Keratinocyte (primary cell): ENCODE results near the gene RACGAP1. TPM values are rescaled to one million over a fixed set of nuclear protein-coding genes. Genes with fewer than 3 reads are reported as not detected.

Experiments used
- DNase-seq: peaks from one replicate; pipeline ENCODE4 v3.0.0-alpha.2; 2011; ENCODE audit warnings: low read depth, missing footprints, low spot score
- FAIRE-seq: peaks from 2 replicates; lab custom pipeline; 2011; peaks lifted over from hg19 to GRCh38; lab: Jason Lieb, UNC
- H2AFZ ChIP-seq: 2 replicates; pipeline ENCODE4 v1.6.0; 2012; ENCODE audit warnings: low read length, control low read depth, inconsistent platforms; ENCODE audit not compliant: control insufficient read depth
- H3K27ac ChIP-seq: 2 replicates; pipeline ENCODE4 v1.5.1; 2011; ENCODE audit warnings: low read length; ENCODE audit not compliant: control insufficient read depth, insufficient read depth
- H3K27me3 ChIP-seq: 3 replicates; pipeline ENCODE4 v1.6.0; 2011; ENCODE audit warnings: low read length; ENCODE audit not compliant: control insufficient read depth, insufficient read depth; ENCODE audit errors: extremely low read depth
- H3K36me3 ChIP-seq, 2 experiments: 2 replicates in 1 of 2; 3 replicates in 1 of 2; pipeline ENCODE4 v1.5.1; 2011; ENCODE audit warnings: low read length in 2 of 2, mild to moderate bottlenecking in 1 of 2; ENCODE audit not compliant: control insufficient read depth in 2 of 2, insufficient read depth in 2 of 2; ENCODE audit errors: extremely low read depth in 1 of 2
- H3K4me1 ChIP-seq: 3 replicates; pipeline ENCODE4 v1.5.1; 2011; ENCODE audit warnings: low read length; ENCODE audit not compliant: control insufficient read depth, insufficient read depth; ENCODE audit errors: extremely low read depth
- H3K4me2 ChIP-seq: 3 replicates; pipeline ENCODE4 v1.6.0; 2011; ENCODE audit warnings: low read depth, low read length; ENCODE audit not compliant: control insufficient read depth, insufficient read depth; ENCODE audit errors: extremely low read depth
- H3K4me3 ChIP-seq, 3 experiments: fragments of 200-600 bp in 1 of 3; sonication (generic) in 1 of 3; 2 replicates in 2 of 3; 3 replicates in 1 of 3; pipeline ENCODE4 v1.5.1; 2011 to 2016; ENCODE audit warnings: low read length in 3 of 3, mild to moderate bottlenecking in 3 of 3, control low read depth in 2 of 3, inconsistent platforms in 1 of 3, low read depth in 1 of 3, mixed read lengths in 1 of 3, mixed run types in 1 of 3, moderate library complexity in 1 of 3; ENCODE audit not compliant: control insufficient read depth in 2 of 3, insufficient read depth in 2 of 3; ENCODE audit errors: extremely low read depth in 1 of 3
- H3K79me2 ChIP-seq: 2 replicates; pipeline ENCODE4 v1.6.0; 2012; ENCODE audit warnings: low read length; ENCODE audit not compliant: control insufficient read depth, insufficient read depth
- H3K9ac ChIP-seq: 3 replicates; pipeline ENCODE4 v1.6.0; 2011; ENCODE audit warnings: low read length; ENCODE audit not compliant: control insufficient read depth, insufficient read depth; ENCODE audit errors: extremely low read depth
- H3K9me1 ChIP-seq: 3 replicates; pipeline ENCODE4 v1.6.0; 2011; ENCODE audit warnings: low read length; ENCODE audit not compliant: control insufficient read depth, insufficient read depth; ENCODE audit errors: extremely low read depth
- H3K9me3 ChIP-seq: 2 replicates; pipeline ENCODE4 v1.5.1; 2012; ENCODE audit warnings: low read depth, low read length; ENCODE audit not compliant: control insufficient read depth
- H4K20me1 ChIP-seq: 3 replicates; pipeline ENCODE4 v1.6.0; 2011; ENCODE audit warnings: low read length; ENCODE audit not compliant: control insufficient read depth, insufficient read depth; ENCODE audit errors: extremely low read depth
- EZH2 ChIP-seq: IDR thresholded peaks from one replicate; pipeline ENCODE4 v1.6.1; 2012; ENCODE audit warnings: inconsistent platforms, mild to moderate bottlenecking, low read length, moderate library complexity
- dilution Hi-C: fragments of 300-500 bp; cut with MboI; formaldehyde crosslinking; loops from one replicate; pipeline ENCODE4 v1.7.0; 2020; ENCODE audit warnings: low sequenced_read_pairs; ENCODE audit not compliant: extremely low pct_ligation_motif_present
- polyA plus RNA-seq, 5 experiments: library from polyadenylated mRNA; depleted of rRNA in 3 of 5; stranded (reverse) in 3 of 5; stranded (forward) in 1 of 5; unstranded in 1 of 5; fragments of >200 nt; gene quantifications; 1 replicate in 1 of 5; 2 replicates in 3 of 5; 3 replicates in 1 of 5; pipeline versions ENCODE4 v1.2.1 to v1.2.3, GENCODE V29; 2011 to 2012; ENCODE audit warnings: missing spikeins in 2 of 5, low read depth in 1 of 5, low replicate concordance in 1 of 5
- TF ChIP-seq, protein P1 (sequence below), 3 experiments: IDR thresholded peaks in 1 of 3; conservative IDR thresholded peaks in 1 of 3; optimal IDR thresholded peaks in 1 of 3; 2 replicates in 2 of 3; 3 replicates in 1 of 3; pipeline versions ENCODE3 to v1.5.1; 2011; ENCODE audit warnings: low read length in 3 of 3, mild to moderate bottlenecking in 3 of 3, moderate library complexity in 2 of 3, control low read depth in 1 of 3, inconsistent platforms in 1 of 3; ENCODE audit not compliant: insufficient read depth in 2 of 3; ENCODE audit errors: extremely low read depth in 1 of 3

Gene RACGAP1
- polyA plus RNA-seq, 1 donor (not counting 4 experiments of a cell fraction or from before 2014, with no cell fraction given), result 57.1 TPM

DNA sequence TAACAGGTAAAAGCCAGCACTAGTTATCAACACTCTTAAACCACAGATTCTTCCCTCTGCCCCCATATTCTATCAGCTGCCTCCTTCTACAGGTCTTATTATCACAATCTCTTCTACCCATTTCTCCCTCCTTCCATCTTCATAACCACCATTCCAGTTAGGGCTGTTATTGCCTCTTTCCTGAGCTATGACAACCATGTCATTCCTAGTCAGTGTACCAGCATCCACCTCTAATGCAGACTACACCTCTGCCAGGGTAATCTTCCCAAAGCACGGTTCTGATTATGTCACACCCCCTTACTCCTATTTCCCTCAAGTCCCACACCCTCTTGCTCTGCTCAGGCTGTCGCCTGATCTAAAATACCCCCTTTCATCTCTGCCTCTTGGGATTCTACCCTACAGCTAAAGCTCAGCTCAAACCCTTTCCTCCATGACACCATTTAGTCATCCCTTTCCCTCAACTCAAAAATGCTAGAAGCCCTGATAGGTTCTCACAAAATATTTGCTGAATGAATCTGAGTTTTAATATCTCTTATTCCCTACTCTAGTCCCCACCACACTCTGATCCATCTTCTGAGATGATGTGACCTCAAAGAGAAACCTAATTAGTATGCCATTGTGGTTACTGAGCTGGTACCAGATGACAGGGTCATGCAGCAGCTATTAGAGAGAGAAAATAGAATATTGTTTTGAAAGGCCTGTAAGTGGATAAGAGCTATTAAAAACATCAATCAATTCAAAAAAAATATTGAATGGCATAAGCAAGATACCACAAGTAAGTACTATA lies 11.7 kb downstream of the RACGAP1 start:
- Histone ChIP-seq H3K36me3 (peaks cover 0 to 26% of the 10 kb centered on the region in 2 experiments), H3K9ac (no peak overlapping the region), H2AFZ (no peak overlapping the region), H4K20me1 (no peaks in the 10 kb centered on the region), H3K4me1 (no peaks in the 10 kb centered on the region), H3K27ac (no peak overlapping the region), H3K4me3 (no peak overlapping the region), H3K9me3 (no peaks in the 10 kb centered on the region), H3K79me2 (peaks cover 46% of the 10 kb centered on the region), H3K9me1 (no peaks in the 10 kb centered on the region), H3K27me3 (no peaks in the 10 kb centered on the region), H3K4me2 (no peak overlapping the region)
- TF ChIP-seq EZH2, result no peak
- TF ChIP-seq, protein P1, sequence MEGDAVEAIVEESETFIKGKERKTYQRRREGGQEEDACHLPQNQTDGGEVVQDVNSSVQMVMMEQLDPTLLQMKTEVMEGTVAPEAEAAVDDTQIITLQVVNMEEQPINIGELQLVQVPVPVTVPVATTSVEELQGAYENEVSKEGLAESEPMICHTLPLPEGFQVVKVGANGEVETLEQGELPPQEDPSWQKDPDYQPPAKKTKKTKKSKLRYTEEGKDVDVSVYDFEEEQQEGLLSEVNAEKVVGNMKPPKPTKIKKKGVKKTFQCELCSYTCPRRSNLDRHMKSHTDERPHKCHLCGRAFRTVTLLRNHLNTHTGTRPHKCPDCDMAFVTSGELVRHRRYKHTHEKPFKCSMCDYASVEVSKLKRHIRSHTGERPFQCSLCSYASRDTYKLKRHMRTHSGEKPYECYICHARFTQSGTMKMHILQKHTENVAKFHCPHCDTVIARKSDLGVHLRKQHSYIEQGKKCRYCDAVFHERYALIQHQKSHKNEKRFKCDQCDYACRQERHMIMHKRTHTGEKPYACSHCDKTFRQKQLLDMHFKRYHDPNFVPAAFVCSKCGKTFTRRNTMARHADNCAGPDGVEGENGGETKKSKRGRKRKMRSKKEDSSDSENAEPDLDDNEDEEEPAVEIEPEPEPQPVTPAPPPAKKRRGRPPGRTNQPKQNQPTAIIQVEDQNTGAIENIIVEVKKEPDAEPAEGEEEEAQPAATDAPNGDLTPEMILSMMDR (optimal IDR thresholded peaks at IDR 0.05 in 1 of 3, IDR thresholded peaks at IDR 0.05 in 1 of 3, conservative IDR thresholded peaks at IDR 0.05 in 1 of 3; ENCODE audit: extremely low read depth in 1 of 3, insufficient read depth in 2 of 3, low read length in 3 of 3), result no peak
- dilution Hi-C loops, result no loop called here
- FAIRE-seq, result no peak
- no peak for DNase-seq

DNA sequence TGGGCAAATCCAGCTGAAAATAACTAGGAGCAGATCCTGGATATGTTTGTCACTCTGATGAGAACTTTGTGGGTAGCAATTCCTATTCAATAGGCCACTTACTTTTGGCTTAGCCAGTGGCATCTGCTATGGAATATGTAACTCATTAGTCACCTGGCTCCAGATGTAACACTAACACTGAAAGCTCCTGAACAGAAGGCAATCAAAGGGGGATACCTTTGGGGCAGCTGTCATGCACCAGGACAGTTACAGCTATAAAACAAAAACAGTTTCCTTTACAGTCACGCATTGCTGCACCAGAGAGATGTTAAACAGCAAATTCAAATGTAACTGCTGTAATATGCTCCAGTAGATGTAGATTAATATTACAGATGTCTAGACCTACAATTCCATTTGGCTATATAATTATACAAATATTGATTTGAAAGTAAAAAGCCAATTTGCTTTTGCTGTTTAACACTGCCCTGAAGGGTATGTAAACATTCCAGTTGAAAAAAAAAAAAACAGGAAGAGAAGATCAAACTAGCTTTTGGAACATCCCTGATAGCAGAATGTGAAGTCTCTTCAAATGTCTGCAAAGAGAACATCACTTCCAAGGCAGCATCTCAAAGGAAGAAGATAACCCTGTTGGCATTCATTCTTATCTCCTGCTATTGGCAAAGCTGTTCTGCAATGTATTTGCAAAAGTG lies 18.4 kb downstream of the RACGAP1 start:
- FAIRE-seq (no peak), DNase-seq (no peak)
- no peaks in the 10 kb centered on the region for H3K9me1 ChIP-seq
- H3K27ac ChIP-seq, result no peak overlapping the region
- no peak overlapping the region for H3K4me2 ChIP-seq
- H3K27me3 ChIP-seq, result no peaks in the 10 kb centered on the region
- H3K79me2 ChIP-seq, result peaks cover 17% of the 10 kb centered on the region
- H3K9me3 ChIP-seq, result no peaks in the 10 kb centered on the region
- no peak overlapping the region for H2AFZ ChIP-seq
- H3K4me3 ChIP-seq, result no peak overlapping the region
- TF ChIP-seq EZH2, result no peak
- TF ChIP-seq, protein P1 (optimal IDR thresholded peaks at IDR 0.05 in 1 of 3, IDR thresholded peaks at IDR 0.05 in 1 of 3, conservative IDR thresholded peaks at IDR 0.05 in 1 of 3; ENCODE audit: extremely low read depth in 1 of 3, insufficient read depth in 2 of 3, low read length in 3 of 3), result no peak
- no peak overlapping the region for H3K9ac ChIP-seq
- no peaks in the 10 kb centered on the region for H3K4me1 ChIP-seq
- H3K36me3 ChIP-seq, result peaks cover 9 to 20% of the 10 kb centered on the region in 2 experiments
- no peaks in the 10 kb centered on the region for H4K20me1 ChIP-seq
- dilution Hi-C loops, result loop anchor here (10.0 kb wide), 1 partner anchor 58 kb away; no protein-coding TSS in a partner anchor
